Heart left ventricle (tissue), 16 donors: ENCODE data around the gene UBE2QL1. TPM values are rescaled to one million over a fixed set of nuclear protein-coding genes. Genes with fewer than 3 reads are reported as not detected.

Experiments
- ATAC-seq, 4 donors: fragments of 200-7000 bp; cut with Tn5 transposase; one replicate each; pipeline ENCODE4 v1.9.1; 2020 to 2022; ENCODE audit warnings: moderate library complexity in 4 of 4, mild to moderate bottlenecking in 3 of 4, moderate number of reproducible peaks in 1 of 4
- DNase-seq, 5 donors: peaks; one replicate each; pipeline ENCODE4 v3.0.0-alpha.2; 2020
- H3K27ac ChIP-seq, 12 donors: fragments of 200-600 bp; sonication (generic) in 4 of 12; one replicate each; pipeline versions ENCODE4 v1.5.0 to v1.8.0; 2016 to 2022; ENCODE audit warnings: mild to moderate bottlenecking in 2 of 12
- H3K27me3 ChIP-seq, 9 donors: fragments of 200-600 bp; sonication (generic) in 2 of 9; one replicate each; pipeline versions ENCODE4 v1.5.1 to v1.8.0; 2016 to 2022; ENCODE audit warnings: mild to moderate bottlenecking in 3 of 9
- H3K36me3 ChIP-seq, 9 donors: fragments of 200-600 bp; sonication (generic) in 2 of 9; one replicate each; pipeline versions ENCODE4 v1.5.0 to v1.8.0; 2018 to 2022; ENCODE audit warnings: mild to moderate bottlenecking in 2 of 9
- H3K4me1 ChIP-seq, 12 donors: fragments of 200-600 bp; sonication (generic) in 4 of 12; one replicate each; pipeline versions ENCODE4 v1.5.0 to v1.8.0; 2016 to 2022; ENCODE audit warnings: mild to moderate bottlenecking in 3 of 12
- H3K4me3 ChIP-seq, 12 donors: fragments of 200-600 bp; sonication (generic) in 4 of 12; one replicate each; pipeline versions ENCODE4 v1.5.0 to v1.8.0; 2017 to 2022; ENCODE audit warnings: mild to moderate bottlenecking in 9 of 12, moderate library complexity in 4 of 12
- H3K9me3 ChIP-seq, 12 donors: fragments of 200-600 bp; sonication (generic) in 4 of 12; one replicate each; pipeline versions ENCODE4 v1.5.0 to v1.8.0; 2016 to 2022; ENCODE audit warnings: mild to moderate bottlenecking in 1 of 12
- CTCF ChIP-seq, 12 donors: fragments of 200-600 bp; sonication (generic) in 4 of 12; IDR thresholded peaks; one replicate each; pipeline versions ENCODE4 v1.5.0 to v1.8.0; 2018 to 2022; ENCODE audit warnings: antibody characterized with exemption in 12 of 12, mild to moderate bottlenecking in 5 of 12
- POLR2A ChIP-seq, 2 donors: fragments of 450-650 bp; IDR thresholded peaks; one replicate each; pipeline ENCODE4 v1.6.1; 2017; ENCODE audit warnings: antibody characterized with exemption in 2 of 2, mild to moderate bottlenecking in 2 of 2, moderate library complexity in 2 of 2
- WGBS, 4 donors: extraction: QIAGEN DNeasy Blood & Tissue Kit in 2 of 4; methylation state at CpG; one replicate each; pipeline versions ENCODE4 v1.1.5 to v1.1.7; 2013 to 2018; 5-methylcytosine and 5-hydroxymethylcytosine counted together
- intact Hi-C, 10 donors: fragments of 100-400 bp; cut with DNase I; formaldehyde crosslinking; loops; one replicate each; pipeline versions ENCODE4 v1.11.1 to v1.14.2; 2022
- polyA plus RNA-seq, 2 donors: library from polyadenylated mRNA; stranded (reverse); fragments of 200-250 nt; gene quantifications; one replicate each; pipeline ENCODE4 v1.2.3, GENCODE V29; 2013
- total RNA-seq, 9 donors: library from RNA; depleted of rRNA in 2 of 9; stranded (reverse); fragments of >200 nt in 2 of 9; fragmentation: NEBNext Ultra II Directional in 3 of 9; extraction: Animal tissue kit (Norgen Biotek cat#: 25700) in 3 of 9; gene quantifications; one replicate each; pipeline versions ENCODE4 v1.1.0 to v1.2.4, GENCODE V29; 2016 to 2023
- donor health status: ischemic (EF 13 %, LVEDD 7.1; RV severe dilation, severe dysfunction).
- donor health status: healthy with polysubstance abuse.
- donor health status: DM: no; HTN: yes; CAD: no.
- donor health status: DM: no; HTN: no; CAD: no.
- donor health status: ischemic (EF 25% LVEDD 6.9; RV normal size, moderate dysfunction).
- donor health status: ischemic (EF 25% LVEDD 5.7; RV mildly dilated, moderate dysfunction).
- donor health status: healthy.
- donor health status: DM: yes; HTN: yes; CAD: no.
- donor health status: ischemic (EF 35%, LVEDD 5.7; RV mildly dilated, moderate dysfunction).
- donor health status: nonischemic (EF 11% LVEDD 7.7; RV severe dilation, severe dysfunction).
- donor health status: DM: yes; HTN: yes; CAD: no.
- donor health status: PGD.
- donor health status: ischemic (EF 29% LVEDD 5.4; RV normal size, mild dysfunction).
- donor health status: nonischemic (EF 23%, LVEDD 6.1; RV moderate dilation, normal function).

Gene UBE2QL1
- total and polyA plus RNA-seq, 11 donors: 9.8 to 32.0 (median 19.7) TPM

GRCh38 chr5:6490693-6491092 lies 42.0 kb downstream of the UBE2QL1 start:
- TF ChIP-seq CTCF (IDR thresholded peaks at IDR 0.05) (no peak), POLR2A (IDR thresholded peaks at IDR 0.05) (no peak)
- WGBS, 4 donors: 21 to 42% (median 25%) methylated on average over 3 of the region's 3 CpGs
- ATAC-seq: peak in 3 of 4 donors; percentile 7 to 28 (median 20)
- no peaks in the 10 kb centered on the region for H3K9me3 ChIP-seq
- DNase-seq: no peak
- H3K4me1 ChIP-seq: peaks cover 0 to 32% (median 2%) of the 10 kb centered on the region in 12 donors
- peaks cover 0 to 28% (median 4%) of the 10 kb centered on the region in 9 donors for H3K36me3 ChIP-seq
- peaks cover 0 to 4% (median 0%) of the 10 kb centered on the region in 9 donors for H3K27me3 ChIP-seq
- H3K4me3 ChIP-seq: no peak overlapping the region
- H3K27ac ChIP-seq: no peak overlapping the region
- intact Hi-C loops: no loop called here

- H3K27ac ChIP-seq: no peak overlapping the region
- 70 to 81% (median 76%) methylated on average over 32 of the region's 32 CpGs for WGBS, 4 donors
- H3K36me3 ChIP-seq: peaks cover 0 to 28% (median 4%) of the 10 kb centered on the region in 9 donors
- no peak for TF ChIP-seq POLR2A (IDR thresholded peaks at IDR 0.05)
- no peak for TF ChIP-seq CTCF (IDR thresholded peaks at IDR 0.05)
- DNase-seq (no peak), ATAC-seq (no peak)
- intact Hi-C loops: no loop called here
- H3K4me3 ChIP-seq: no peak overlapping the region
- H3K9me3 ChIP-seq: no peaks in the 10 kb centered on the region
- H3K4me1 ChIP-seq: peaks cover 0 to 36% (median 2%) of the 10 kb centered on the region in 12 donors
- H3K27me3 ChIP-seq: peaks cover 0 to 4% (median 0%) of the 10 kb centered on the region in 9 donors
These were observed 42.7 kb downstream of the UBE2QL1 start for GRCh38 chr5:6491196-6491918.

GRCh38 chr5:6491919-6492290 lies 43.2 kb downstream of the UBE2QL1 start:
- intact Hi-C loops: no loop called here
- Histone ChIP-seq H3K27ac (no peak overlapping the region), H3K9me3 (no peaks in the 10 kb centered on the region), H3K36me3 (peaks cover 0 to 28% (median 4%) of the 10 kb centered on the region in 9 donors), H3K4me3 (no peak overlapping the region), H3K27me3 (peaks cover 0 to 4% (median 0%) of the 10 kb centered on the region in 9 donors), H3K4me1 (peaks cover 0 to 39% (median under 1%) of the 10 kb centered on the region in 12 donors)
- ATAC-seq (no peak), DNase-seq (no peak)
- no peak for TF ChIP-seq POLR2A (IDR thresholded peaks at IDR 0.05)
- no peak for TF ChIP-seq CTCF (IDR thresholded peaks at IDR 0.05)
- WGBS, 4 donors: 81 to 90% (median 86%) methylated on average over 13 of the region's 13 CpGs

- H3K36me3 ChIP-seq: peaks cover 0 to 28% (median 4%) of the 10 kb centered on the region in 9 donors
- H3K4me3 ChIP-seq: no peak overlapping the region
- ATAC-seq (no peak), DNase-seq (no peak)
- intact Hi-C loops: no loop called here
- no peak for TF ChIP-seq POLR2A (IDR thresholded peaks at IDR 0.05)
- TF ChIP-seq CTCF (IDR thresholded peaks at IDR 0.05): no peak
- peaks cover 0 to 37% (median 0%) of the 10 kb centered on the region in 12 donors for H3K4me1 ChIP-seq
- 80 to 86% (median 81%) methylated on average over 4 of the region's 4 CpGs for WGBS, 4 donors
- H3K9me3 ChIP-seq: no peaks in the 10 kb centered on the region
- peaks cover 0 to 4% (median 0%) of the 10 kb centered on the region in 9 donors for H3K27me3 ChIP-seq
- no peak overlapping the region for H3K27ac ChIP-seq
These were observed 44.3 kb downstream of the UBE2QL1 start for GRCh38 chr5:6492934-6493333.
